PC-3 (cell line): ENCODE measurements around the gene SLFNL1. TPM values are rescaled to one million over a fixed set of nuclear protein-coding genes. Genes with fewer than 3 reads are reported as not detected.

Experiments used
- ATAC-seq: fragments of 200-7000 bp; cut with Tn5 transposase; 2 replicates; pipeline ENCODE4 v1.9.1; 2020; ENCODE audit warnings: mild to moderate bottlenecking, moderate library complexity
- BruUV-seq: library from RNA; stranded (reverse); fragments of 400-500 nt; replicated peaks from 2 replicates; lab custom pipeline; 2021; lab: Mats Ljungman, UMichigan
- CTCF ChIA-PET: fragments of 300-600 bp; sonication (Branson Sonifier 250); formaldehyde crosslinking; loops from one replicate; lab custom pipeline; 2022; ENCODE audit warnings: antibody characterized with exemption; lab: Charles Lee
- POLR2A ChIA-PET: fragments of 300-600 bp; sonication (Branson Sonifier 250); formaldehyde crosslinking; loops from one replicate; lab custom pipeline; 2022; ENCODE audit warnings: antibody characterized with exemption; ENCODE audit not compliant: unreplicated experiment; lab: Charles Lee
- DNase-seq: peaks from one replicate; pipeline ENCODE4 v3.0.0-alpha.2; 2015
- H2AFZ ChIP-seq: fragments of 300-600 bp; sonication (generic); 2 replicates; pipeline ENCODE4 v1.6.0; 2016; ENCODE audit warnings: antibody characterized with exemption, low read length
- H3F3A ChIP-seq: fragments of 300-600 bp; sonication (generic); one replicate; pipeline ENCODE4 v1.6.0; 2017; ENCODE audit warnings: antibody characterized with exemption, low read length, control low read depth, mild to moderate bottlenecking; ENCODE audit not compliant: unreplicated experiment
- H3K27ac ChIP-seq: fragments of 300-600 bp; sonication (generic); 2 replicates; pipeline ENCODE4 v1.5.1; 2016; ENCODE audit warnings: mild to moderate bottlenecking, low read length
- H3K27me3 ChIP-seq: fragments of 300-600 bp; sonication (generic); 2 replicates; pipeline ENCODE4 v1.6.1; 2016; ENCODE audit warnings: low read length, mixed read lengths
- H3K36me3 ChIP-seq: fragments of 300-600 bp; sonication (generic); 2 replicates; pipeline ENCODE4 v1.6.1; 2016; ENCODE audit warnings: low read depth, mixed run types, low read length, mixed read lengths
- H3K4me1 ChIP-seq: fragments of 300-600 bp; sonication (generic); 2 replicates; pipeline ENCODE4 v1.5.1; 2016; ENCODE audit warnings: low read length; ENCODE audit not compliant: insufficient read depth
- H3K4me2 ChIP-seq: fragments of 300-600 bp; sonication (generic); 2 replicates; pipeline ENCODE4 v1.6.0; 2016; ENCODE audit warnings: low read length
- H3K4me3 ChIP-seq: fragments of 300-600 bp; sonication (generic); 2 replicates; pipeline ENCODE4 v1.5.1; 2016; ENCODE audit warnings: mild to moderate bottlenecking, low read length, mixed read lengths
- H3K79me2 ChIP-seq: fragments of 300-600 bp; sonication (generic); 2 replicates; pipeline ENCODE4 v1.6.1; 2017; ENCODE audit warnings: low read length, mixed read lengths
- H3K9ac ChIP-seq: fragments of 300-600 bp; sonication (generic); 2 replicates; pipeline ENCODE4 v1.6.0; 2016; ENCODE audit warnings: mild to moderate bottlenecking, low read length
- H3K9me2 ChIP-seq: fragments of 300-600 bp; sonication (generic); replicated peaks from 2 replicates; pipeline ENCODE4 v1.6.1; 2016; ENCODE audit warnings: mixed run types, low read length, mixed read lengths
- H3K9me3 ChIP-seq: fragments of 300-600 bp; sonication (generic); 2 replicates; pipeline ENCODE4 v1.6.1; 2016; ENCODE audit warnings: low read length, mixed read lengths
- H4K20me1 ChIP-seq: fragments of 300-600 bp; sonication (generic); 2 replicates; pipeline ENCODE4 v1.6.1; 2016; ENCODE audit warnings: low read length, mixed read lengths
- EZH2 ChIP-seq: fragments of 300-600 bp; sonication (generic); IDR thresholded peaks from one replicate; pipeline ENCODE4 v1.6.1; 2017; ENCODE audit warnings: antibody characterized with exemption, mild to moderate bottlenecking, low read length; ENCODE audit not compliant: unreplicated experiment
- EZH2phosphoT487 ChIP-seq: fragments of 300-600 bp; sonication (generic); IDR thresholded peaks from 2 replicates; pipeline ENCODE4 v1.6.1; 2018; ENCODE audit warnings: mild to moderate bottlenecking, antibody characterized with exemption, low read length, borderline replicate concordance
- intact Hi-C: fragments of 100-400 bp; cut with micrococcal nuclease; formaldehyde crosslinking; loops from 2 replicates; pipeline ENCODE4 v1.9.0; 2023
- total RNA-seq: library from RNA; depleted of rRNA; stranded (reverse); fragments of >200 nt; gene quantifications from 2 replicates; pipeline ENCODE4 v1.2.3, GENCODE V29; 2014
- TF ChIP-seq, protein P1 (sequence below): fragments of 300-600 bp; sonication (generic); conservative IDR thresholded peaks from 2 replicates; pipeline ENCODE4 v1.5.1; 2017; ENCODE audit warnings: antibody characterized with exemption, low read depth, mild to moderate bottlenecking, low read length

The SLFNL1 gene
- total RNA-seq, 1 experiment from 2014 or later, result 0.22 TPM

DNA sequence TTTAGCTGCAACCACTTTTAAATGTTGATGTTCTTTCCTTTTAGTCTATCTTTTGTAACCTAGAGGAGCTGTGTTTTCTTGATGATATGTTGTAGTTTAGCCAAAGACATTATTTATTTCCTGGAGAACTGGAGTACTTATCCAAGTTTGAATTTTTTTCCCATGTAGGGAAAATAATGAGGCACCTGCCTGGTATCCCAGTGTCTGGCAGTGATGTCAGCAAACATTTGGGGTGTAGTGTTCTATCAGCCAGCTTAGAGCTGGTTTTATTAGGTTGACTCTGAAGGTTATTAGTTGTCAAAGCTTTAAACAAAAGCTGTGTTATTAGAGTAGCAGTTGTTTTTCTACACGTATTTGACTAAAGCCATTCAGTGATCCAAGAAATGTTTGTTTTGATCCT lies 38.8 kb downstream of the SLFNL1 start:
- Histone ChIP-seq H3K36me3 (peaks cover 54% of the 10 kb centered on the region), H3K27me3 (no peaks in the 10 kb centered on the region), H3K9me2 (no peaks in the 10 kb centered on the region), H3K4me3 (peak overlapping the region; percentile 80; the same call in 1 of the 2 replicates), H3F3A (no peaks in the 10 kb centered on the region), H3K27ac (no peak overlapping the region), H3K4me2 (peak overlapping the region; percentile 88; the same call in 1 of the 2 replicates), H3K9ac (no peak overlapping the region), H3K79me2 (peaks cover 74% of the 10 kb centered on the region), H2AFZ (no peak overlapping the region), H3K4me1 (peaks cover 31% of the 10 kb centered on the region), H4K20me1 (peaks cover 41% of the 10 kb centered on the region), H3K9me3 (no peaks in the 10 kb centered on the region)
- POLR2A ChIA-PET, result no interaction called here
- intact Hi-C loops, result no loop called here
- ATAC-seq (no peak), DNase-seq (no peak)
- CTCF ChIA-PET, result interaction anchor here (0.9 kb wide), 1 partner anchor 21 kb away, joined by 4 read pairs; no protein-coding TSS in a partner anchor
- BruUV-seq, result no TSS peak
- TF ChIP-seq, protein P1, sequence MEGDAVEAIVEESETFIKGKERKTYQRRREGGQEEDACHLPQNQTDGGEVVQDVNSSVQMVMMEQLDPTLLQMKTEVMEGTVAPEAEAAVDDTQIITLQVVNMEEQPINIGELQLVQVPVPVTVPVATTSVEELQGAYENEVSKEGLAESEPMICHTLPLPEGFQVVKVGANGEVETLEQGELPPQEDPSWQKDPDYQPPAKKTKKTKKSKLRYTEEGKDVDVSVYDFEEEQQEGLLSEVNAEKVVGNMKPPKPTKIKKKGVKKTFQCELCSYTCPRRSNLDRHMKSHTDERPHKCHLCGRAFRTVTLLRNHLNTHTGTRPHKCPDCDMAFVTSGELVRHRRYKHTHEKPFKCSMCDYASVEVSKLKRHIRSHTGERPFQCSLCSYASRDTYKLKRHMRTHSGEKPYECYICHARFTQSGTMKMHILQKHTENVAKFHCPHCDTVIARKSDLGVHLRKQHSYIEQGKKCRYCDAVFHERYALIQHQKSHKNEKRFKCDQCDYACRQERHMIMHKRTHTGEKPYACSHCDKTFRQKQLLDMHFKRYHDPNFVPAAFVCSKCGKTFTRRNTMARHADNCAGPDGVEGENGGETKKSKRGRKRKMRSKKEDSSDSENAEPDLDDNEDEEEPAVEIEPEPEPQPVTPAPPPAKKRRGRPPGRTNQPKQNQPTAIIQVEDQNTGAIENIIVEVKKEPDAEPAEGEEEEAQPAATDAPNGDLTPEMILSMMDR, result no peak
- no peak for TF ChIP-seq EZH2
- TF ChIP-seq EZH2phosphoT487, result no peak

GRCh38 chr1:40981691-40982448 lies 39.7 kb downstream of the SLFNL1 start:
- Histone ChIP-seq H3K9me3 (no peaks in the 10 kb centered on the region), H3F3A (no peaks in the 10 kb centered on the region), H3K4me2 (peak overlapping the region; percentile 88), H4K20me1 (peaks cover 41% of the 10 kb centered on the region), H2AFZ (no peak overlapping the region), H3K36me3 (peaks cover 46% of the 10 kb centered on the region), H3K4me1 (peaks cover 31% of the 10 kb centered on the region), H3K27ac (no peak overlapping the region), H3K9me2 (no peaks in the 10 kb centered on the region), H3K79me2 (peaks cover 68% of the 10 kb centered on the region), H3K9ac (peak overlapping the region; percentile 94; the same call in 1 of the 2 replicates), H3K27me3 (no peaks in the 10 kb centered on the region), H3K4me3 (peak overlapping the region; percentile 80)
- POLR2A ChIA-PET, result no interaction called here
- no TSS peak for BruUV-seq
- ATAC-seq, result no peak
- TF ChIP-seq EZH2 (no peak), EZH2phosphoT487 (no peak)
- intact Hi-C loops, result loop anchor here (2.0 kb wide), 1 partner anchor 21 kb away; no protein-coding TSS in a partner anchor
- no peak for DNase-seq
- CTCF ChIA-PET, result interaction anchor here (0.9 kb wide), 1 partner anchor 22 kb away, joined by 4 read pairs; no protein-coding TSS in a partner anchor

- Histone ChIP-seq H3F3A (no peaks in the 10 kb centered on the region), H3K4me1 (peaks cover 31% of the 10 kb centered on the region), H3K27me3 (no peaks in the 10 kb centered on the region), H4K20me1 (peaks cover 41% of the 10 kb centered on the region), H3K36me3 (peaks cover 34% of the 10 kb centered on the region), H3K79me2 (peaks cover 57% of the 10 kb centered on the region), H3K4me3 (peak overlapping the region; percentile 80), H3K9ac (peak overlapping the region; percentile 94), H3K9me3 (no peaks in the 10 kb centered on the region), H3K4me2 (peak overlapping the region; percentile 88), H3K27ac (peak overlapping the region; percentile 91), H2AFZ (no peak overlapping the region), H3K9me2 (no peaks in the 10 kb centered on the region)
- ATAC-seq (peak; percentile 11), DNase-seq (peak; percentile 63)
- BruUV-seq, result TSS peak; percentile 45
- intact Hi-C loops, result loop anchor here (2.0 kb wide), 1 partner anchor 22 kb away; no protein-coding TSS in a partner anchor
- ChIA-PET CTCF (no interaction called here), POLR2A (no interaction called here)
- TF ChIP-seq EZH2 (no peak), EZH2phosphoT487 (no peak)
- TF ChIP-seq, protein P1, result no peak
These were observed 40.9 kb downstream of the SLFNL1 start for GRCh38 chr1:40980453-40981121.
